ENCODE results near the gene DYRK1A.
"Not testable (repeated sequence)": the region's sequence is repeated elsewhere in the genome, so short reads cannot be mapped to it uniquely, and the experiment has no call there.

The DYRK1A gene

DNA sequence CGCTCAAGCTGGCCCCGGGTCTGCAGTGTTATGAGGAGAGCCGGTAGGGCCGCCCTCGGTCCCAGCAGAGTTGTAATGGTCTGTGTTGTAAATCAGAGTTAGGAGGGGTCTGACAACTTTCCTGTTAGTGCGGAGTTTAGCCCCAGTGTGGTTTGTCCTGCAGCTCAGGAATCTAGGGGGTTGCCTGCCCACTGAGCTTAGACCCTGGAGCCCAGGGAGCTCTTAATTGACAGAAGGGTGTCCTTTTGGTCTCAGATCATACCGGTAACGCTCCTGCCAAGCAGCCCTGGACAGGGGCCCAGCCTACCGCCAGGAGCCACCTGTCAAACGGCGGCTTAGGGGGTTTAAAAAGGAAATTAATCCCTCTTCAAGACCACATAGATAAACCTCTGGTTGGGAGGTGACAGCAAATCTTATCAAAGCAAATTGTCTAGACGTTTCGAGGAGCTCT, 164.4 kb downstream of the DYRK1A start:
- DNase-seq = no peak

DNA sequence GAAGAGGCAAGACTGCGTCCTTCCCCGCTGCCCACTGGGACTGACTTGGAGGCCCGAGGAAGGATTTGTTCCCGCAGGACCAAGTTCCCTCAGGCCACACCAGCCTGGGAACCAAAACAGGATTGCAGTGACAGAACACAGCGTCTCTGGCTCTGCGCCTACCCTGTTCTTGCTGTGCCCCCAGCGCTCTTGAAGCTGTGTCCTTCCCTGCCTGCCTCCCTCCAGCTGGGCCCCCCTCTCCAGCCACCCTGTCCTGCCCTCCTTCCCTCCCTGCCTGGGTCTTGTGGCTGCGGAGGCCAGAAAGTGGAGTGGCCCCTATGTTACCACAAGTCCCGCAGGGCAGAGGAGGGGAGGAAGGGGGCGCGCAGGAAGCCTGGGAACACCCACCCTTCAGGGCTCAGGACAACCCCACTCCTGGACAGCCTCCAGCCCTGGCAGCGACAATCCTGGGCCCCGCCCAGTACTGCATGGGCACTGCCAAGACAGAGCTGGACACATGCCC, 164.9 kb downstream of the DYRK1A start:
- no peak for DNase-seq

- no peak for DNase-seq
These were observed 166.6 kb downstream of the DYRK1A start for GRCh38 chr21:37532868-37533780.

- no peak for DNase-seq
These were observed 167.9 kb downstream of the DYRK1A start for GRCh38 chr21:37534431-37534830.

GRCh38 chr21:37535130-37535529, 168.6 kb downstream of the DYRK1A start:
- DNase-seq = no peak

- DNase-seq = no peak
These were observed 169.1 kb downstream of the DYRK1A start for GRCh38 chr21:37535672-37536071.

DNA sequence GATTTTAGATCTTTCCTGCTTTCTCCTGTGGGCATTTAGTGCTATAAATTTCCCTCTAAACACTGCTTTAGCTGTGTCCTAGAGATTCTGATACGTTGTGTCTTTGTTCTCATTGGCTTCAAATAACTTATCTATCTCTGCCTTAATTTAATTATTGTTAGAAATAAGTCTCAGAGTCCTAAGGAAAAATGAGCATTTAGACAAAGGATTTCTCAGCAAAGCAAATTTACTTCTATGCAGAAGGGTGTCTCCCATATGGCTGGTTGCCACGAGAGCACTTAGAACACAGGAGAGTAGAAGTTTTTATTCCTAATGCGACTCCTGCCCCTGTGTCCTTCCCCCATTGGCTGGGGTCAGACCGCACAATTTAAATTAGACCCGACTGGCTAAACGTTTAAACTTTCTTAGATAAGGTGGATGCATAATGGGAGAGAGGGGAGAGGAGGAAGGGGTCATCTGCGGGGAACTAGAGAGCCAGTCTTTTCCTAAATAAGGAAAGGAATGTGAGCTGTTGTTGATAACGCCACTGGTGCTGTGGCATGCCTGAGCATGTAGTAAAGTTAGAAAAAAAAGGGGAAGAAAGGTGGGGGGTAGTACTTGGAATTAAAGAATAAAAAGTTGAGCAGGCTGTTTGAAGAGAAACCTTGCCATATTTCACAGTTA, 170.2 kb downstream of the DYRK1A start:
- DNase-seq = no peak

DNA sequence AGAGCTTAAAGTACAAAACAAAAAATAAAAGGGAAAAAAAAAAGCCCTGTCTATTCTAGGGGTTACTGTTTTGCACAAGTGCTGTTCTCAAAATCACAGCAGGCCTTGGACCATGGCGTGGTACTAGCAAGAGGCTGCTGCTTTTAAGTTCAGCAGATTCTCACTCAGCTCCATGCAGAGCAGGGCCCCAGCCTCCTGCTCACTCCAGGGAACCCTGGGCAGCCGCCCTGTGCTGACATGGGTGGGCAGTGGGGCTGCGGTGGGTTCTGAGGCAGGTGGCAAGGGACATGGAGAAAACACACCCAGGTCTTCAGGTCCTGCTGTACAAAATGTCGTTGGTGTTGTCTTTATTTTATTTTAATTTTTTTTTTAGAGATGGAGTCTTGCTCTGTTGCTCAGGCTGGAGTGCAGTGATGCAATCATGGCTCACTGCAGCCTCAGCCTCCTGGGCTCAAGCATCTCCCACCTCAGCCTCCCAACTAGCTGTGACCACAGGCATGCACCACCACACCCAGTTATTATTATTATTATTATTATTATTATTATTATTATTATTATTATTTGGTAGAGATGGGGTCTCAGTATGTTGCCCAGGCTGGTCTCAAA, 170.9 kb downstream of the DYRK1A start:
- DNase-seq = no peak

GRCh38 chr21:37538971-37539590, 172.5 kb downstream of the DYRK1A start:
- no peak for DNase-seq

DNA sequence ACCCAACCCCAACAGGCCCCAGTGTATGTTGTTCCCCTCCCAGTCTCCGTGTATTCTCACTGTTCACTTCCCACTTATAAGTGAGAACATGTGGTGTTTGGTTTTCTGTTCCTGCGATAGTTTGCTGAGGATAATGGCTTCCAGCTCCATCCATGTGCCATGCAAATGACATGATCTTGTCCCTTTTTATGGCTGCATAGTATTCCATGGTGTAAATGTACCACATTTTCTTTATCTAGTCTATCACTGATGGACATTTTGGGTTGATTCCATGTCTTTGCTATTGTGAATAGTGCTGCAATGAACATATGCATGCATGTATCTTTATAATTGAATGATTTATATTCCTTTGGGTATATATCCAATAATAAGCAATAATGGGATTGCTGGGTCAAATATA, 174.6 kb downstream of the DYRK1A start:
- not testable (repeated sequence) for DNase-seq

DNA sequence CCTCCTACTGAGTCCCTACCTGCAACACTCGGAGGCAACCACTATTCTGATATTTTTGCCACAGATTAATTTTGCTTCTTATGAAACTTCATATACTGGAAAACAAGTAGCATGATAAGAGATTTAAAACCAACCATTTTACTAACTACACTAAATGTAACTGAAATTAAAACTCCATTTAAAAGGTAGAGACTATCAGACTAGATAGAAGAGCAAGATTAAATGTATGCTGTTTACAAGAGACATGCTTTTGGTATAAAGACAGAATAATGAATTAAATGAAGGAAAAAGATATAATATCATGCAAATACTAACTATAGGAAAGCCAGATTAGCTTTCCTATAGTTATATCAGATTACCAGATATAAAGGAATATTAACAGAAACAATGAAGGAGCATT, 175.9 kb downstream of the DYRK1A start:
- no peak for DNase-seq

- DNase-seq = no peak
These were observed 179.8 kb downstream of the DYRK1A start for GRCh38 chr21:37546299-37546908.

- DNase-seq = peak; percentile 64
These were observed 180.5 kb downstream of the DYRK1A start for GRCh38 chr21:37546949-37547614.

- DNase-seq = no peak
These were observed 181.1 kb downstream of the DYRK1A start for GRCh38 chr21:37547615-37548200.

GRCh38 chr21:37548521-37548981, 182.0 kb downstream of the DYRK1A start:
- DNase-seq = no peak

DNA sequence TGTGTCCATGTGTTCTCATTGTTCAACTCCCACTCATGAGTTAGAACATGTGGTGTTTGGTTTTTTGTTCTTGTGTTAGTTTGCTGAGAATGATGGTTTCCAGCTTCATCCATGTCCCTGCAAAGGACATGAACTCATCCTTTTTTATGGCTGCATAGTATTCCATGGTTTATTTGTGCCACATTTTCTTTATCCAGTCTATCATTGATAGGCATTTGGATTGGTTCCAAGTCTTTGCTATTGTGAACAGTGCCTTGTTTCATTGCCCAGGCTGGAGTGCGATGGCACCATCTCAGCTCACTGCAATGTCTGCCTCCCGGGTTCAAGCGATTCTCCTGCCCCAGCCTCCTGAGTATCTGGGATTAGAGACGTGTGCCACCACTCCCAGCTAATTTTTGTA, 183.2 kb downstream of the DYRK1A start:
- DNase-seq = not testable (repeated sequence)

DNA sequence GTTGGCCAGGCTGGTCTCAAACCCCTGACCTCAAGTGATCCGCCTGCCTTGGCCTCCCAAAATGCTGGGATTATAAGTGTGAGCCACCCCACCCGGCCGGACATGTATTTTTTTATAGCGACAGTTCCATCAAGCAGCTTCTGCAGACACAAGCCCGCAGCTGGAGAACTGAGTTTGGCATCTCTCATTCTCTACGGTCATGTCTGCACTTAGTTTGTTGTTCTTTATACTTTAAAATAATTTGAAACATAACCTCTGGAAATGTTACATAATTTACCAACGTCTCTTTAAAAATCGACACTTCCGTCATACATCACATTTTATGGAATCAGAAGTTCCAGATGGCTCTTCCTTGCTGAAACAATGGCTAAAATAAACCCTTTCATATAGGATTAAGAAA, 183.6 kb downstream of the DYRK1A start:
- no peak for DNase-seq

GRCh38 chr21:37550618-37551330, 184.2 kb downstream of the DYRK1A start:
- no peak for DNase-seq

- peak; percentile 22 for DNase-seq
These were observed 184.9 kb downstream of the DYRK1A start for GRCh38 chr21:37551331-37551992.

DNA sequence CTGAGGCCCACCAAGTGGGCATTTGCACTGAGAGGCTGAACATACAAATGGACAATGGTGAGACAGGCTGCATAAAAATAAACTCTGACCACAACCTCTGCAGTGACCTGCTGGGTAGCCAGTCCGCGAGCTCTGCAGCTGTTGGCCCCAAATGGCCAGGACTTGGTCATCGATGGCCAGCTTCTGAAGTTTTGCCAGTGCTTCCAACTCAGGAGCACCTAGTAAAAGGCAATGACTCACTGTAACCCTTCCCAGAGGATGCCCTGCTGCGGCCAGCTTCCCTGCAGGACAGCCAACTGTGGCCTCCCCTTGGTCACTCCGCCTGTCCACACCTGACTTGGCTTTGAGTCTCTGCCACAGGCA, 185.4 kb downstream of the DYRK1A start:
- DNase-seq = no peak

Measured in NCI-H510A treated with DMSO at 0.1 percent for 48 hours (cell line).